GM18867 (cell line): ENCODE data around the gene MVK.
"Not testable (repeated sequence)": the region's sequence is repeated elsewhere in the genome, so short reads cannot be mapped to it uniquely, and the experiment has no call there.

ENCODE experiments used
- ATAC-seq: cut with Tn5 transposase; IDR thresholded peaks from one replicate; pipeline ENCODE4 v1.9.1; 2021; ENCODE audit warnings: mild to moderate bottlenecking, moderate library complexity; ENCODE audit not compliant: unreplicated experiment

MVK gene

DNA sequence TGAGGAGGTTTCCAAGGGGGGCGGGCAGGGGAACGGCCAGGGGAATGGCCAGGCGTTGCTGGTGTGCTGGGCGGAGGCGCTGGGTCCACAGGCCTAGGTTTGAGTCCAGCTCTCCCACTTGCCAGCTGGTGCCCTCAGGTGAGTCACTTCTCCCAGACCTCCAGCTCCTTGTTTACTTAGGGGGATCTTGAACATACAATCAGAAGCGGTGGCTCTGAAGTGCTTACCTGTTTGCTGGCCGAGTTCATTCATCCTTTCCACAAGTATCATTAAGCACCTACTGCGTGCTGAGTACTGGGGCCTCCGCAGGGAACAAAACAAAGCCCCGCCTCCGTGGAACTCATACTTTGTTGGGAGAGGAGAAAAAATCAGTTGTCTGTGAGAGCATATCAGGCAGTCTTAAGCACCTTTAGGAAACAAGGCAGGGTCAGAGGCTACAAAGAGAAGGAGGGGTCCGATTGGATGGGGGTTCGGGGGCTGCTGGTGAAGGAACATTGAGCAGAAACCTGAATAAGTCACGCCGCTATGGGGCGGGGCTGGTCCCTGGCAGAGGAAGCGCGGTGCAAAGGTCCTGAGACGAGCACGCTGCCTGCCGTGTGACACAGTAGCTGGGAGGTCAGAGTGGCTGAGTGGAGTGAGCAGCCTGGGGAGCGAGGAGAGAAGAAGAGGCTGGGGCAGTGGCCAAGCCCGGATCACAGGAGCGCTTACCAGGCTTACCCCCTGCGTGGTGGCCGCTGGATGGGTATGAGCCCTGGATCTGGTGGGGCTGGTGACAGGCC lies 15.1 kb downstream of the MVK start:
- ATAC-seq, result no peak

- no peak for ATAC-seq
Measured at GRCh38 chr12:109589240-109589590, 15.6 kb downstream of the MVK start.

DNA sequence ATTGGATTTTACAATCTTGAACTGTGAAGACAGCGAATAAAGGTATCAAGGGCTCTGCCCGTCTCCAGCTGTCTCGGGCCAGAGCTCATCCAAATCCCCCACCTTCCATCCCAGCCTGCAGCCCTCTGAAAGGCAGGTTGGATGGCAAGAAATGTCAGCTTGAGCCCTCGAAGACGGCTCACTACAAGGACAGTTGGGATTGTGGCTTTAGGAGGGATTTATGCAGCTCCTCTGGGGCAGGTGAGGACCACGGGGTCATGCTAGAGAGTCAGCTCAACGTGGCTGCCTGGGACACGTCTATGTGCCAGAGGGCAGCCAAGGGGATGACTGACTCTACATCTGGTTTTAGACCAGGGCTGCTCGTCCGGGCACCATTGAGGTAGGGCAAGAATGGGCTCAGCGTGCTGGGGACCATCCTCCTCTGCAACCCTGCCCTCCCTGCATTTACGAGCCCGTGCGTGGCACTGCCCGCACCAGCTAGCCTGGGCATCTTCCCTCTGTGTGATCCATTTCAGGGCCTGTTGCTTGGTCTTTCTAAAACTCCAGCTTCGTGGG lies 16.2 kb downstream of the MVK start:
- ATAC-seq, result no peak

- no peak for ATAC-seq
Measured at GRCh38 chr12:109590566-109590965, 17.0 kb downstream of the MVK start.

- no peak for ATAC-seq
Measured at GRCh38 chr12:109591041-109591440, 17.4 kb downstream of the MVK start.

GRCh38 chr12:109592195-109592904 lies 18.8 kb downstream of the MVK start:
- ATAC-seq, result no peak

- no peak for ATAC-seq
Measured at GRCh38 chr12:109592905-109593272, 19.3 kb downstream of the MVK start.

- no peak for ATAC-seq
Measured at GRCh38 chr12:109594556-109595317, 21.1 kb downstream of the MVK start.

DNA sequence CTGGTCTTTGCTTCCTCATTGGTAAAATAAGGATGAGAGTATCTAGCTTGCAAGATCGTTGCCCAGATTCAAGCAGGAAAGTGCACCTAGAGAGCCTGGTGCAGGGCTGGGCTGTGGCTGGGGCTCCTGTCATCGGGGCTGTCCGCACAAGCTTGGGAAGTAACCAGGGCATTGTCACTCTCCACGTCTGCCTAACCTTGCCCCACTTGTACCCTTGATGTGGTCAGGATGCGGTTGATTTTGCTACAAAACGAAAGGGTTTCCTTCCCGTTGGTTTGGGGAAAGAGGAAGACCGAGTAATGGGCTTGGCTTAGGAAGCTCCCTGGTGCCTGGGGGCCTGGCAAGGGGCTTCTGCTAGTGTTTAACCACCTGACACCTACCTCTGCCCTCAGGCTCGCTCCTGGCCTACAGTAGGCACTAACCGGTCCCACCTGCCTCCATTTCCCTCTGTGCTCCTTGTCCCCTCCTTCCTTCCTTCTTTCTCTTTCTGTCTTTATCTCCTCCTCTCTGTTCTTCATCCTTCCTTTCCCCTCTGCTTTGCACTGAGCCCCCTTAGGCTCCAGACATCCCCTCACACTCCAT lies 21.8 kb downstream of the MVK start:
- no peak for ATAC-seq

DNA sequence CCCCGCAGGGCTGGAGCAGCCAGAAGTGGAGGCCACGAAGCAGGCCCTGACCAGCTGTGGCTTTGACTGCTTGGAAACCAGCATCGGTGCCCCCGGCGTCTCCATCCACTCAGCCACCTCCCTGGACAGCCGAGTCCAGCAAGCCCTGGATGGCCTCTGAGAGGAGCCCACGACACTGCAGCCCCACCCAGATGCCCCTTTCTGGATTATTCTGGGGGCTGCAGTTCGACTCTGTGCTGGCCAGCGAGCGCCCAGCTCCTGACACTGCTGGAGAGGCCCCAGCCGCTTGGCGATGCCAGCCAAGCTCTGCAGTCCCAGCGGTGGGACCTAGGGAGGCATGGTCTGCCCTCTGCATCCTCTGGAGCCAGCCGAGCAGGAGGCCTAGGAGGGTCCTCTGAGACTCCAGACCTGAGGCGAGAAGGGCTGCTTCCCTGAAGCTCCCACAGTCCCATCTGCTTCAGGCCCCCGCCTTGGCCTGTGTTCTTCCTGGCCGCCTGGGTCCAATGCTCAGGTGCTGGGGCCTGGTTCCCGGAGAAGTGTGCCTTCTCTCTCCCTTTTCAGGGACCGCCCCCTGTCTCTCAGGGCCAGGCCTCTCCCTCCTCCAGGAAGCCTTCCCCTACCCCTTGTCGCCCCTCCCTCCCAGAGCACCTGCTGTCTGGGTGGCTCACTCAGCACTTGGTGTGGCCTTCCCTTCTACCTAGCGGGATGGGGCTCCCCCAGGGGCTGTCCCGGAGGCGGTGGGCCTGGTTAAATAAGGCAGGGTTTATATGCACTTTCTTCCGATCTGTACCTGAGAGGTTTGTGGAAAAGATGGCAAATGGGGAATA lies 23.0 kb downstream of the MVK start:
- no peak for ATAC-seq

GRCh38 chr12:109597414-109597794 lies 23.8 kb downstream of the MVK start:
- ATAC-seq, result no peak

- no peak for ATAC-seq
Measured at GRCh38 chr12:109597795-109598427, 24.3 kb downstream of the MVK start.

DNA sequence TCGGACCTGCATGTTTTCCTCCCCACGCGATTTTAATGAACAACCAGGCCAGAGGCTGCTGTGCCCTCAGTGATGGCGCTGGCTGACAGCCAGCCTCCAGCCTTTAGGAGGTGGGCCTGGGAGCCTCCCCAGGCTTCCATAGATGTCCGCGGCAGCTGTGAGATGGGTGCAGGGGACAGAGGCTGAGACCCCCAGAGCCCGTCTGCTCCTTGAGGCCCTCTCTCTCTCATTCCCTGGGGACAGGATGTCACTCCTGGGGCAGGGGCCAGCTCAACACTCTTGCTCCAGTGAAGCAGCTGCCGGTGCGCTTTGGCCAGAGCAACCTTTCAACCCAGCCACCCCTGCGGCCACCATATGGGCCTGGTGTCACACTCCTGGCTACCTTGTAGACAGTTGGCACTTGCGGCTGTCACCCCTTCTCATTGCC lies 24.8 kb downstream of the MVK start:
- ATAC-seq, result no peak

DNA sequence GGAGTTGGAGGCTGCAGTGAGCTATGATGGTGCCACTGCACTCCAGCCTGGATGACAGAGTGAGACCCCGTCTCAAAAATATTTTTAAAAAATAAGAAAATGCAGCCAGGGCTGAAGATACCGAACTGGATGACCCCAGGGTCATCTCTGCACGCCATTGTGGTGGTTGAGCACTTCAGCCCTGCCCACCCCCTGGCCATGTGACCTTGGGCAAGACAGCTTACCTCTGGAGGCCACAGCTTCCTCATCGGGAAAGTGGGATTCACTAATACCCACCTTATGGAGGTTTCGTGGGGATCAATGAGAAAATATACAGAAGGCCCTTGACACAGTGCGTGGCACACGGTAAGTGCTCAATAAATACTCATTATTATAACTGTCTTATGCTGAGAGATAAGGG lies 25.5 kb downstream of the MVK start:
- no peak for ATAC-seq

GRCh38 chr12:109600481-109600880 lies 26.9 kb downstream of the MVK start:
- no peak for ATAC-seq

- ATAC-seq, result no peak
Measured at GRCh38 chr12:109600995-109601394, 27.4 kb downstream of the MVK start.

GRCh38 chr12:109601557-109601956 lies 28.0 kb downstream of the MVK start:
- no peak for ATAC-seq

DNA sequence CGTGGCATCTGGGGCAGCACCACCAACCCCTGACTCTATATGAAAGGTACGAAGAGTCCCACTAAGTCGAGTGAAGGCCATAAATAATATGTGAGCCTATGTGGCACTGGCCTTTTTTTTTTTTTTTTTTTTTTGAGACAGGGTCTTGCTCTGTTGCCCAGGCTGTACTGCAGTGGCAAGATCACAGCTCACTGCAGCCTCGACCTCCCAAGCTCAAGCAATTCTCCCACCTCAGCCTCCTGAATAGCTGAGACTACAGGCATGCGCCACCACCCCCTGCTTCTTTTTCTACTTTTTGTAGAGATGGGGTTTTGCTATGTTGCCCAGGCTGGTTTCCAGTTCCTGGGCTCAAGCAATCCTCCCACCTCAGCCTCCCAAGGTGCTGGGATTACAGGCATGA lies 28.5 kb downstream of the MVK start:
- ATAC-seq, result not testable (repeated sequence)

GRCh38 chr12:109604132-109604585 lies 30.6 kb downstream of the MVK start:
- ATAC-seq, result no peak

DNA sequence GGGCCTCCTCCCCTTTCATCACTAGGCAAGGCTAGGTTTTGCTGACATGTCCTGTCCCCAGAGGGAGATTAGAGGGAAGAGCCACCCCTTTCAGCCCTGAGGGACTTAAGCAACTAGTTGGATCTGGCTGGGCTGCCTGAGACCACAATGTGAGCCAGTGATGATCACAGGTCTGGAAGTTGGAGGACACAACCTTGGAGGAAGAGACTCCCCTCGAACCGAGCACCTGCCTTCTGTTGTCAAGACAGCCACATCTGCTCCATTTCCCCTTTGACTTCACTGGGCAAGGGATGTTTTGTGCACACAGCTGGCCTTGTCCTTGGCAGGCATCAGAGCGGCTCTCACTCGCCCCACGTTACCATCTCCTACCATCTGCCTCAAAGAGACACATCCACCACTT lies 31.4 kb downstream of the MVK start:
- no peak for ATAC-seq
